ENCODE data around the gene LLGL1. TPM values are rescaled to one million over a fixed set of nuclear protein-coding genes. Genes with fewer than 3 reads are reported as not detected.

The LLGL1 gene
- total RNA-seq, 2 experiments from 2014 or later, result 13.7 to 15.2 TPM

DNA sequence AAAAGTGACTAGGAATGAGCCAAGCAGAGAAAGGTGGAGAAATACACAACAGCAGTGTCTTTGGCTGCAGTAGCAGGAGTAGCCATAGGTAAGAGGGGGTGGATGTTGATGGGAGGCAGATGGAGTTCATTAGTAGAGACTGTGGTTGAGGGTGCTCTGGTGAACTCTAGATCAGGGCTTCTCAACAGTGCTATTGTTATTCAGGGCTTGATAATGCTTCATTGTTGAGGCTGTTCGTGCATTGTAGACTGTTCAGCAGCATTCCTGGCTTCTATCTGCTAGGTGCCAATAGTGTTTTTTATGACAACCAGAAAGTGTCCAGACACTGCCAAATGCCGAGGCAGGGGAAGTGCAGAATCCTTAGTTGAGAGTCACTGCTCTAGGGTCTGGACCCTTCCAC is 38.2 kb upstream of the LLGL1 start:
- Mint-ChIP-seq H3K36me3 (peaks cover 56% of the 10 kb centered on the region), H3K9me3 (no peaks in the 10 kb centered on the region), H3K4me1 (peaks cover 59% of the 10 kb centered on the region), H3K27ac (peak overlapping the region; percentile 70), H3K4me3 (peak overlapping the region; percentile 98), H3K27me3 (no peaks in the 10 kb centered on the region)
- no peak for DNase-seq

DNA sequence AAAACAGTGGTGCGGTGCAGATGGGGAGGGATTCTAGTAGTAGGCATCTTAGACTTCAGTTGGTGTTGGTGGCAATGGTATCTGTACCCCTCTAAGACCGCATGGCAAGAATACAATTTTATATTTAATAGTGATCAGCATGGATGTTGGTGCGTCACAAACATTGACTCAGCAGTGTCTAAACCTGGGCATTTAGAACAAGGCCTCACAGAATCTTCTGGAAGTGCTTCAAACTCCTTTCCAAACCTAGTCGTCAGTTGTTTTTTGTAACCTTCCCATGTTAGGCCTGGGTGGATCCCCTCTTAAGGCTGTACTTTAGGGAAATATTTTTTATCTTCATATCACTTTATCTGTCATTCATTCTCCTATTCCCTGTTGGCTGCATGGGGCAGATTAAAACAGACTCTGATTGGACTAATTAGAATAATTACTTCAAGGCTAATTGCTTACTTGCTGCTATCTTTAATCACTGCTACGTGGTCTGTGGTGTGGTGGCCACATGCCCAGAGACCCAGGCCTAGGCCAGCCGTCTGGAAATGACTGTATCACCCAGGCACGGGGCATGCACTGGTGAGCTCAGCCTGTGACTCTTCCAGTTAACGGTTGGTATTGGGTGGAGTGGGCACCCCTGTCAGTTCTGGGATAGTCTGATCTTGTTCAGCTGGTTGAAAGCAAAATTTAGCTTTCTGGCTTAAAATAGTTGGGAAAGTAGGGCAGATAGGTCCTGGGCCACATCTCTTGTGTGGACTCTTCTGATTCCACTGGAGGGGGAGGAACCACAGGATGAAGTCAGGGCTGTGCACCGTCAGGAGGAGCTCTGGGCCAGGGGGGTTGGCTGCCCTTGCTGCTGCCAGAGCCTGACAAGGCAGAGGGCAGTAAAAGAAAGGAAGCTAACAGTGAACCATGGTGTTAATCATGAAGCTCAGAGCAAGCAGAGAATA is 37.3 kb upstream of the LLGL1 start:
- H3K36me3 Mint-ChIP-seq, result peaks cover 56% of the 10 kb centered on the region
- DNase-seq, result peak; percentile 15

DNA sequence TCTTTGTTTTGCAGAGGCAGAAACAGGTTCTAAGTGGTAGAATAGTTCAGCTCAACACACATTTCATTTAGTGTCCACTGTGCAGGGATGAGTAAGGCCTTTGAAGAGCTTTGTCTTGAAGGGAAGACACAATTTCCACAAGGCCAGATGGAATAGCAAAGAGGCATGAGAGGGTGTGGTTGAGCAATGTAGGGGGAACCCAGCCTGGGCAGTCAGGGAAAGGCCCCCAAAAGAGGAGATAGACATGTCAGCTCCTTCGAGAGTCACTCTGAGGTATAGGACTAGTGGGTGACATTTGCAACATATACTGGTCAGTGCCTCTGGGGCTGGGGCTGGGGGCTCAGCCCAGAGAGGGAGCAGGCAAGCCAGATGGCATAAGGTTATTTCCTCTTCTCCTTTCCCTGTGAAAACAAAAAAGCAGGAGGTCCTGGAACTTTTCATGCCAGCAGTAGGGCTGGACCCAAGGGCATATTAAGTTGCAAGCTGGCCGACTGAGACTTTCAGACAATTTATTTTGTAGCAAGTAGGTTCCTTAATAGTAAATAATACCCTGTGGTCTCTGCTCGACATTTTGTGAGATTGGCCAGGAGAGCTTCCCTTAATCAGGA is 34.7 kb upstream of the LLGL1 start:
- peaks cover 72% of the 10 kb centered on the region for H3K4me1 Mint-ChIP-seq
- peaks cover 56% of the 10 kb centered on the region for H3K36me3 Mint-ChIP-seq
- H3K27ac Mint-ChIP-seq, result peak overlapping the region; percentile 29
- no peaks in the 10 kb centered on the region for H3K27me3 Mint-ChIP-seq
- DNase-seq, result no peak
- H3K4me3 Mint-ChIP-seq, result no peak overlapping the region
- no peaks in the 10 kb centered on the region for H3K9me3 Mint-ChIP-seq

More for the DNA sequence above, 37.3 kb upstream of the LLGL1 start:
- H3K27ac Mint-ChIP-seq, result peak overlapping the region; percentile 72
- peaks cover 57% of the 10 kb centered on the region for H3K4me1 Mint-ChIP-seq
- no peaks in the 10 kb centered on the region for H3K9me3 Mint-ChIP-seq
- H3K4me3 Mint-ChIP-seq, result peak overlapping the region; percentile 98
- no peaks in the 10 kb centered on the region for H3K27me3 Mint-ChIP-seq

DNA sequence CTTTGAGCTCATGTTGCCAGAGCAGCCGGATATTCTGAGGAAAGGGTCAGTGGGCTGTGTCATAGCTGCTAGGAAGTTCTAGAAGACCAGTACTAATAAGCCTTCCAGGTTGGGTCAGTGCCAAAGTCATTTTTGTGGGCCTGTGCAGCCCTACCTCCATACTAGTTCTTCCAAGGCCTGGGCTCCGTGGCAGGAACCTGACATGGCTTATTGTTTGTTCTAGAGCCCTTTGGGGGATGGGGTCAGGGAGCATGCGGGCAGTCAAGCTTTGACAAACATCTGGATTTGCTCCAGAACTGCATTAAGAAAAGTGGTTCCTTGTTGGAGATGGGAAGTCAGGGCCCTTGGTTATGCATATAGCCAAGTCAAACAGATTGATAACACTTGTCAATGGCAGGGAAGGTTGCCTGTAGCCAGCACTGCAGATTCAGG is 34.2 kb upstream of the LLGL1 start:
- Mint-ChIP-seq H3K27ac (no peak overlapping the region), H3K27me3 (no peaks in the 10 kb centered on the region), H3K9me3 (no peaks in the 10 kb centered on the region), H3K4me1 (peaks cover 71% of the 10 kb centered on the region), H3K4me3 (no peak overlapping the region), H3K36me3 (peaks cover 55% of the 10 kb centered on the region)
- DNase-seq, result no peak

DNA sequence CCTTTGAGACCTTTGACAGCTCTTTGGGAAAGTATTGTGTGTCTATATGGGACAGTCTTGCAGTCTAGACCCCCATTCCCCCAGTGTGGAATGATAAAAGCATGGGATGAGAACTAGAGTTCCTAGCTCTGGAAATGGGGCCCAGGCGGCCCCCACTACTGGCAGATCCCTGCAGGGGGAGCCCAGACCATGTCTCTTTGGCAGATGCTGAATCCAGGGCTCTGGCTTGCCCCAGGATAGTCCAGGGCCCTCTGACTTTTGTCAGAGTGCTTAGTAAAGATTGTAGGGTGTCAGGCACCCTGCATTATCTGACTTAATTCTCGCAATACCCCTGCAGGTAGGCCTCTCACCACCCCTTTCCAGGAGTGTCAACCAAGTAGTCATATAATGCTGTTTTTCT is 33.5 kb upstream of the LLGL1 start:
- Mint-ChIP-seq H3K27ac (no peak overlapping the region), H3K27me3 (no peaks in the 10 kb centered on the region), H3K4me3 (no peak overlapping the region), H3K4me1 (peaks cover 68% of the 10 kb centered on the region), H3K36me3 (peaks cover 54% of the 10 kb centered on the region), H3K9me3 (no peaks in the 10 kb centered on the region)
- DNase-seq, result no peak

DNA sequence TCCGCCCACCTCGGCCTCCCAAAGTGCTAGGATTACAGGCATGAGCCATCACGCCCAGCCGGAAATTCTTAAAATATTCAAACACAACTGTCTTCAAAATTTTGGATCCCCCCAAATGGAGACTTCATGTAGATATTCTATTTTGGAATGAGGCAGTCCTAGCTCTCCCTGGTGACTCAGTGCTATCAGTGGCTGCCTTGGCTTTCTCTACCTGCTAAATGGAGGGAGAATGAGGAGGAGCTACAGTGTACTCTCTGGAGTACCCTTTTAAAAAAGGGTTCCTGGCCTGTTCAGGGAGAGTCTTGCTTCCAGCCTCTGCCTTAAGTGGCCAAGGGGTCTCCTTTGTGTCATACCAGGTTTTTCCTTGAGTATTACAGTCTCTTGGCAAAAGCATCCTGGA is 31.0 kb upstream of the LLGL1 start:
- Mint-ChIP-seq H3K4me1 (peaks cover 70% of the 10 kb centered on the region), H3K4me3 (no peak overlapping the region), H3K27ac (no peak overlapping the region), H3K9me3 (no peaks in the 10 kb centered on the region), H3K36me3 (peaks cover 45% of the 10 kb centered on the region), H3K27me3 (no peaks in the 10 kb centered on the region)
- DNase-seq, result no peak

DNA sequence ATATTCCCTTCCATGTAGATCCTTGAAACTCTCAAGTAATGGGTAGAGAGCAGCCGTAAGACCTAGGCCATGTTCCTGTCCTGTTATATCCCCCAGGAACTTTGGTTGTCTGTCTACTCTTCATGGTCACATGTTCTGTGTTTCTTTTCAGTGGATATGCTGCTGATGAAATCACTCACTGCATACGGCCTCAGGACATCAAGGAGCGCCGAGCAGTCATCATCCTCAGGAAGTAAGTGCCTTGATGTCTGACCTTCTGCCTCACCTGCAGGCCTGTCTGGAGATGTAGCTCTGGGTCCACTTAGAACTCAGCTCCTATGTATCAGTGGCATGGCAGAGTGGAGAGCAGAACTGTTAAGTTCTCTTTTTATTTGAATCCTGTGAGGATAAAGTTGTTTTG is 30.6 kb upstream of the LLGL1 start:
- Mint-ChIP-seq H3K4me1 (peaks cover 66% of the 10 kb centered on the region), H3K4me3 (no peak overlapping the region), H3K9me3 (no peaks in the 10 kb centered on the region), H3K27me3 (no peaks in the 10 kb centered on the region), H3K36me3 (peaks cover 41% of the 10 kb centered on the region), H3K27ac (no peak overlapping the region)
- DNase-seq, result no peak

DNA sequence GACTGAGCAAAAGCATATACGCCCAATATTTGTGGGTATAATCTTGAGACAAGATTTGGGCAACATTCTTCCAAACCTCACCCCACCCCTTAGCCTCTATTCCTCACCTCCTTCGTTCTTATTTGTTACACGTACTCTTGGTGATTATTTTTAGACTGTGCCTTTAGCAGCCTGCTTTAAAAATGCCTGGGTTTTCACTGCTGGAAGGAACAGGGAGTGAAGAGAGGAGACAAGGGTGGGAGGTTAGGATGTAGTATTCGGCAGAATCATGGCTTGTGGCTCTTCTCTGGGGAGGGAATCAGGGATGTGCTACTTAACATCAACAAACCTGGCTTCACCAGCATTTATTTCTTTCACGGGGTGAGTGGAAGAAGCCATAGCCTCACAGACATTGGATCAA is 30.2 kb upstream of the LLGL1 start:
- no peaks in the 10 kb centered on the region for H3K9me3 Mint-ChIP-seq
- no peak for DNase-seq
- peaks cover 62% of the 10 kb centered on the region for H3K4me1 Mint-ChIP-seq
- H3K4me3 Mint-ChIP-seq, result no peak overlapping the region
- H3K36me3 Mint-ChIP-seq, result peaks cover 38% of the 10 kb centered on the region
- H3K27me3 Mint-ChIP-seq, result no peaks in the 10 kb centered on the region
- no peak overlapping the region for H3K27ac Mint-ChIP-seq

DNA sequence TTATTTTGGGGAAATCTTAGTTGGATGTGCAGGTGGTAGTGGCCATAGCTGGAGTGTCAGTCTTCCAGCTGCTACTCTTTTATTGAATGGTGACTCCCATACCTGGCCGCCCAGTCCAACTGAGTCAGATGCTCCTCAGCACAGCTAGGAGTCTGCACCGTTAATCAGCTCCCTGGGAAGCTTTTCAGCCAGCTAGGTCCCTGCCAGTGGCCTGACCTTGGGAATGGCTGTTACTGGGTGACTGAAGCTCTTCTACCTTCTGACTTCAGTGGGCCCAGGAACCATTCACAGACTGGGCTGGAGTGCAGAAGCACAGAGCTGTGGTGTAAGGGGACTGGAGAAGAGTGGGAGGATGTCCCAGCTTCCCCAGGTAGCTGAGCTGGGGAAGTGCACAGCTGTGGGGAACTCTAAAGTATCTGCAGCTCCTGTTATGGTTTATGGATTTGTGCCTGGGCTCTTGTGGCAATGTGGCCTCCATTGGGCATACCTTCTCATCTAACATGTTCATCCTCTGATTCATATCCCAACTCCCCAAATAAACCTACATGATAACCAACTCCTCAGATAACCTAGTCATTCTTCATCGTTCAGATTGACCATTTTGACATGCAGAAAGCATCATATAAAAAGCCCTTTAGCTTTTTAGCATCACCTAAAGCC is 27.8 kb upstream of the LLGL1 start:
- peaks cover 56% of the 10 kb centered on the region for H3K4me1 Mint-ChIP-seq
- no peak overlapping the region for H3K4me3 Mint-ChIP-seq
- DNase-seq, result no peak
- no peaks in the 10 kb centered on the region for H3K9me3 Mint-ChIP-seq
- peak overlapping the region; percentile 3 for H3K27ac Mint-ChIP-seq
- H3K27me3 Mint-ChIP-seq, result no peaks in the 10 kb centered on the region
- peaks cover 33% of the 10 kb centered on the region for H3K36me3 Mint-ChIP-seq

DNA sequence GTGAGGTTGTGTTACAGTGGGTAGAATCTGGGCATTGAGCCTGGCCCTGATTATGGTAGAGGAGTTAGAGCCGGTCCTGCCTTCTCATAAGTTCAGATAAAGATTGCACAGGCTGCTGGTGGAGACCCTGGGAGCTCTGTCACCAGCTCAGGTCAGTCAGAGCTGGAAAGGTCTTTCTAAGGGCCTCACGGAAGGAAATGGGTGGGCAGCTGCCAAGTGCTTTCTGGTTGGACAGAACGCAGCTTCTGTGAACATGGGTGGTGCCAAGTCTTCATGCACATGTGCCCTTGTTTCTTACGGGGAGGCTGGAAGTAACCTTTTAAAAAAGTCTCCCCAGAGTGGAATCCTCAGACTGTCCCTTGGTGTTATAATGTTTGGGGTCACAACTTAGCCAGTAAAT is 26.9 kb upstream of the LLGL1 start:
- Mint-ChIP-seq H3K27ac (peak overlapping the region; percentile 25), H3K4me1 (peaks cover 57% of the 10 kb centered on the region), H3K4me3 (no peak overlapping the region), H3K27me3 (no peaks in the 10 kb centered on the region), H3K9me3 (no peaks in the 10 kb centered on the region), H3K36me3 (peaks cover 31% of the 10 kb centered on the region)
- no peak for DNase-seq

DNA sequence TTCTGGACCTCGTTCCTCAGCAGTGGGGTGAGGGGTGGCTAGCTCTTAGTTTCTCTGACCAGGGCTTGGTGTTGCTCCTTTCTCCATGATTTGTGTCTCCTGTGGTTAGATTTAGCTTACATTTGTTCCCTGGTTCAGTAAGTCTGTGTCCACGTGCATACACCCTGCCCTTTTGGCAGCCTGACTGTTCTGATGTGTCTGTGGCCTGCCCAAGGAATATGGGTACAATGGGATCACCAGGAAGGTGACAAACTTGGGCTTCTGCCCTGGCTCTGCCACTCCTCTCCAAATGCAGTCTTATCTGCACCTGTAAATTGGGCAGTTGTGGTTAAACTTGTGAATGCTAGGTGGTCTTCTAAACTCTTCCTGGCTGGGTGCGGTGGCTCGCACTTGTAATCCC is 24.3 kb upstream of the LLGL1 start:
- Mint-ChIP-seq H3K27ac (no peak overlapping the region), H3K9me3 (no peaks in the 10 kb centered on the region), H3K4me3 (no peak overlapping the region), H3K4me1 (peaks cover 39% of the 10 kb centered on the region), H3K36me3 (peaks cover 17% of the 10 kb centered on the region), H3K27me3 (no peaks in the 10 kb centered on the region)
- DNase-seq, result no peak

DNA sequence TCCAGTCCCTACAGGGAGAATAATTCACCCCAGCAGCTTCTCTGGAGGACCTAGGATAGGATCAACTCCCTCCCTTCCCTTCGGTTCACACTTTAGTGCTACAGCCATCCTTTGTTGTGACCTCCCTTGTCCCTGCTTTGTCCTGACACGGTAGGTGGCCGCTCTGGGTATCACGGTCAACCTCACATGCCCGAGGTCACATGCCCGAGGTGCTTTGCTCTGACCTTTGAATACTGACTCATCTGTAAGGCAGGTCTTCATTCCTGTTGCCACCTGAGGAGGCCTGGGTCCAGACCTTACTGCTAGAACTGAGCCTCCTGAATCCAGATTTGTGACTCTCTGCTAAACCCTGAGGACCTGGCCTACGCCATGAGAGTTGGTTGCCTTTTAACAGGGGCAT is 22.1 kb upstream of the LLGL1 start:
- Mint-ChIP-seq H3K27ac (peak overlapping the region; percentile 14), H3K4me3 (no peak overlapping the region), H3K4me1 (peaks cover 24% of the 10 kb centered on the region), H3K27me3 (no peaks in the 10 kb centered on the region), H3K36me3 (peaks cover 6% of the 10 kb centered on the region), H3K9me3 (no peaks in the 10 kb centered on the region)
- no peak for DNase-seq

DNA sequence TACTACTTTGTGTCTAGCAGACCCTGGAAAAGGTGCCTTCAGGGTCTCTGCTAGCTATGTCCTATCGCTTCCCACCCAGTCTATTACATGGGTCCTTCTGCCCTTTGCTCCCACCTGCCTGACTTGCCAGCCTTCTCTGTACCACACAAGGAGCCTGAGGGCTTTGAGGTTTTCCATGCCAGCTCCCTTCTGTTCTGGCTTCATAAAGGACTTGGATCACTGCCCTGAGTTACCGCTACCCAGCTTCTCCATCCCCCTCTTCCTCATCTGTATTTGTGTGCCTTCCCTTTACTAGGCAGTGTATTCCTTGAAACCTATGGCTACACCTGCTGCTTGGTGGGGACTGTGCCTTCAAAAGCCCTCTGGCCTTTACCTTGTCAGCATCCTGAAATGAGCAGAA is 19.6 kb upstream of the LLGL1 start:
- Mint-ChIP-seq H3K36me3 (peaks cover 14% of the 10 kb centered on the region), H3K4me1 (peaks cover 11% of the 10 kb centered on the region), H3K27ac (no peak overlapping the region), H3K27me3 (no peaks in the 10 kb centered on the region), H3K9me3 (no peaks in the 10 kb centered on the region), H3K4me3 (no peak overlapping the region)
- DNase-seq, result no peak

DNA sequence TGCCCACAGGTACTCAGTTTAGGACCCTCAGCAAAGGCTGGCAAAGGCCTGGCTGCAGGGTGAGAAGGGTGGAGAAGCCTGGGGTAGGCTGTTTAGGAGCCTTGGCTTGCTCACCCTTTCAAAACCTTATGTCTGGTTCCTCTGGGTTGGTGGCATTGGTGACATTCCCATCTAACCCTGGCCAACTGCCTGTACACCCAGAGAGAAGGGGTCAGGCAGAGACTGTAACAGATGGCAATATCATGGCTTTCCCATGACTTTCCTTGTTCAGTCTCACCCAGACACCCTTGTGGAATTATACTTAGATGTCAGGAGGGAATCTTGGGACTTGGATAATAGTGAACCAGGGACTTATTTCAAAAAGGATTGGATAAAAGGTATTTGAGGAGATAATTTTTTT is 18.5 kb upstream of the LLGL1 start:
- H3K4me1 Mint-ChIP-seq, result peaks cover 7% of the 10 kb centered on the region
- H3K27me3 Mint-ChIP-seq, result no peaks in the 10 kb centered on the region
- no peak overlapping the region for H3K4me3 Mint-ChIP-seq
- H3K27ac Mint-ChIP-seq, result no peak overlapping the region
- DNase-seq, result no peak
- H3K9me3 Mint-ChIP-seq, result no peaks in the 10 kb centered on the region
- H3K36me3 Mint-ChIP-seq, result peaks cover 14% of the 10 kb centered on the region

DNA sequence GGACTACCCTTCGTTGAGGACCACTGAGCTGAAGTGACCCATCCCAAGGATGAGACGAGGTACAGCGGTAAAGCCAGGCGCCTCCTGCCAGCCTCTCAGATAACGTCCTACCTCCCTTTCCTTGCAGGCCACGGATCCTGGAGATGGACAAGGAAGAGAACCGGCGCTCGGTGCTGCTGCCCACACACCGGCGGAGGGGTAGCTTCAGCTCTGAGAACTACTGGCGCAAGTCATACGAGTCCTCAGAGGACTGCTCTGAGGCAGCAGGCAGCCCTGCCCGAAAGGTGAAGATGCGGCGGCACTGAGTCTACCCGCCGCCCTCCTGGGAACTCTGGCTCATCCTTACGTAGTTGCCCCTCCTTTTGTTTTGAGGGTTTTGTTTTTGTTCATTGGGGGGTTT is 17.3 kb upstream of the LLGL1 start:
- Mint-ChIP-seq H3K4me3 (no peak overlapping the region), H3K27ac (no peak overlapping the region), H3K36me3 (peaks cover 14% of the 10 kb centered on the region), H3K9me3 (no peaks in the 10 kb centered on the region), H3K4me1 (peaks cover 4% of the 10 kb centered on the region), H3K27me3 (no peaks in the 10 kb centered on the region)
- DNase-seq, result no peak

Data from activated naive CD8-positive, alpha-beta T cell treated with anti-CD3 and anti-CD28 coated beads for 36 hours (primary cell).